ENCODE data around the gene FGB. TPM values are rescaled to one million over a fixed set of nuclear protein-coding genes. Genes with fewer than 3 reads are reported as not detected.

Gene FGB
- total and polyA plus RNA-seq, 2 donors (not counting 3 experiments of a cell fraction or from before 2014, with no cell fraction given): not detected

GRCh38 chr4:154583677-154584076 is 20.9 kb downstream of the FGB start:
- dilution Hi-C loops (cut with MboI; ENCODE audit: extremely low pct_ligation_motif_present, low sequenced_read_pairs) (no loop called here), intact Hi-C loops (cut with micrococcal nuclease) (no loop called here)
- H3K9me3 ChIP-seq (replicated peaks; ENCODE audit: control insufficient read depth, insufficient read depth, low read length): no peaks in the 10 kb centered on the region
- no TSS peak for BruUV-seq (replicated peaks)
- DNase-seq (ENCODE audit: low read depth, low spot score) (no peak), FAIRE-seq (no peak)
- ChIA-PET CTCF (no interaction called here), POLR2A (no interaction called here)
- no peak overlapping the region for H3K27ac ChIP-seq (ENCODE audit: insufficient read depth, low read depth, low read length)
- no peak overlapping the region for H3K9ac ChIP-seq (replicated peaks; ENCODE audit: extremely low read depth, insufficient read depth, low read length)
- H3K4me3 ChIP-seq (replicated peaks in 1 of 3; ENCODE audit: insufficient read depth in 1 of 3, low read depth in 1 of 3, low read length in 3 of 3): no peak overlapping the region
- no peaks in the 10 kb centered on the region for H3K36me3 ChIP-seq (ENCODE audit: control insufficient read depth in 2 of 2, extremely low read depth in 1 of 2, insufficient read depth in 2 of 2, low read length in 2 of 2)
- no peak overlapping the region for H2AFZ ChIP-seq (ENCODE audit: low read depth, low read length)
- peaks cover 0 to 2% of the 10 kb centered on the region in 2 experiments for H3K27me3 ChIP-seq (ENCODE audit: control insufficient read depth in 2 of 2, insufficient read depth in 2 of 2, low read length in 2 of 2)
- no peak for TF ChIP-seq POLR2A (IDR thresholded peaks at IDR 0.05; ENCODE audit: low read depth, low read length)
- TF ChIP-seq CTCF (IDR thresholded peaks at IDR 0.05; ENCODE audit: extremely low read depth in 1 of 2, insufficient read depth in 1 of 2, low read depth in 1 of 2, low read length in 2 of 2): no peak
- no peak for TF ChIP-seq FOS (IDR thresholded peaks at IDR 0.05; ENCODE audit: borderline replicate concordance, insufficient read depth, low read length)
- no peak for TF ChIP-seq GATA2 (IDR thresholded peaks at IDR 0.05; ENCODE audit: insufficient read depth, insufficient read length, low read depth, low read length)
- no peak for TF ChIP-seq JUN (IDR thresholded peaks at IDR 0.05; ENCODE audit: borderline replicate concordance, insufficient read depth, insufficient read length, low read depth)
- TF ChIP-seq MYC (IDR thresholded peaks at IDR 0.05; ENCODE audit: low read depth, low read length): no peak
- TF ChIP-seq, protein P1, sequence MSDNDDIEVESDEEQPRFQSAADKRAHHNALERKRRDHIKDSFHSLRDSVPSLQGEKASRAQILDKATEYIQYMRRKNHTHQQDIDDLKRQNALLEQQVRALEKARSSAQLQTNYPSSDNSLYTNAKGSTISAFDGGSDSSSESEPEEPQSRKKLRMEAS (IDR thresholded peaks at IDR 0.05; ENCODE audit: insufficient read depth, insufficient read length): no peak
- no peak for TF ChIP-seq EZH2 (IDR thresholded peaks at IDR 0.05; ENCODE audit: borderline replicate concordance, low read depth, low read length, severe bottlenecking)
- no peaks in the 10 kb centered on the region for H3K79me2 ChIP-seq (ENCODE audit: control insufficient read depth, insufficient read depth, low read length)
- H3K9me1 ChIP-seq (replicated peaks; ENCODE audit: control insufficient read depth, extremely low read depth, insufficient read depth, low read length): no peaks in the 10 kb centered on the region
- H3K4me2 ChIP-seq (ENCODE audit: insufficient read depth, low read length): no peak overlapping the region
- H4K20me1 ChIP-seq (replicated peaks; ENCODE audit: control insufficient read depth, extremely low read depth, insufficient read depth, low read length): no peaks in the 10 kb centered on the region
- H3K4me1 ChIP-seq (ENCODE audit: control insufficient read depth, extremely low read depth, insufficient read depth, low read length): no peaks in the 10 kb centered on the region

Measured in endothelial cell of umbilical vein (primary cell).